Brain microvascular endothelial cell (primary cell): Measurements from ENCODE around the gene RNASE2.

ENCODE experiments used
- DNase-seq: peaks from one replicate; pipeline ENCODE4 v3.0.0-alpha.2; 2020
- H3K27ac ChIP-seq: fragments of 250-450 bp; sonication (Bioruptor Pico); 2 replicates; pipeline ENCODE4 v1.5.1; 2020; ENCODE audit warnings: mild to moderate bottlenecking, moderate library complexity
- H3K27me3 ChIP-seq: fragments of 250-450 bp; sonication (Bioruptor Pico); replicated peaks from 2 replicates; pipeline ENCODE4 v1.5.1; 2020; ENCODE audit warnings: mild to moderate bottlenecking
- H3K36me3 ChIP-seq: fragments of 250-450 bp; sonication (Bioruptor Pico); replicated peaks from 2 replicates; pipeline ENCODE4 v1.5.1; 2020; ENCODE audit warnings: mild to moderate bottlenecking
- H3K4me3 ChIP-seq: 2 replicates; pipeline ENCODE4 v1.5.1; 2011; ENCODE audit warnings: low read depth, mild to moderate bottlenecking, control low read depth, low read length, moderate library complexity
- in situ Hi-C: cut with HindIII; loops from 2 replicates; pipeline ENCODE4 v1.10.0; 2017; ENCODE audit warnings: low sequenced_read_pairs, low pct_ligation_motif_present
- TF ChIP-seq, protein P1 (sequence below): IDR thresholded peaks from 2 replicates; pipeline ENCODE4 v1.5.1; 2011; ENCODE audit warnings: low read depth, mild to moderate bottlenecking, moderate library complexity, low read length, control low read depth, inconsistent platforms; ENCODE audit errors: missing control alignments

Gene RNASE2

DNA sequence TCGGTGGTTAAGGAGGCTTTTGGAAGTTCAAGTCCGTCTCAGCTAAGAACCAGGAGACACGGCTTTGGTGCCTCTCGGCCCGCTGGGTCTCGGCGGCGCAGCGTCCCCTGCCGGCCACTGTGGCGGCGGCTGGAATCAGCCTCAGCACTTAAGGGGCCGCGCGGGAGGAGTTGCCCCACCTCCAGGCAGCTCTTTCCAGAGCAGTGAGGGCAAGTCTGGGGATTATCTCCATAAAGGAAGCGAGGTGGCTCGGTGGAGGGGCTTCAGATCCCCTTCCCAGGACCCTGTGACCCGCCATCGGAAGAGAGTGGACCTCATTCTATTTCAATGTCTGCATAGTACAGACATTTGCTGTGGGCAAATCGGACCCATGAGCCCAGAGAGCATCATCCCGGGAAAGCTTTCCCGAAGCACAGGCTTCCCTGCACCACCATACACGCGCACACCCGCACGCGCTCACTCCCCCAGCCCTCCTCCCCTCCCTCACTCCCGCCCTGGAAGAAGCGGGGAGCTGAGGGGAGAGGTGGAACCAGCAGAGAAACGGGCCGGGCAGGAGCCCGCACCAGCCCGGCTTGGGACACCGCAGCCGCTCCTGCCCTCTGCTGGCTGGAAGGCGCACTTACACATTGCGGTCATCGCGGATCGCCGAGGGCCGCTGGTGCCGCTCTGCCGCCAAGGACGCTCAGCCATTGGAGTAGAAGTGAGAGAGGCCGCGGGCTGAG lies 15.9 kb downstream of the RNASE2 start:
- in situ Hi-C loops: no loop called here
- no peaks in the 10 kb centered on the region for H3K27me3 ChIP-seq
- DNase-seq: peak; percentile 70
- TF ChIP-seq, protein P1, sequence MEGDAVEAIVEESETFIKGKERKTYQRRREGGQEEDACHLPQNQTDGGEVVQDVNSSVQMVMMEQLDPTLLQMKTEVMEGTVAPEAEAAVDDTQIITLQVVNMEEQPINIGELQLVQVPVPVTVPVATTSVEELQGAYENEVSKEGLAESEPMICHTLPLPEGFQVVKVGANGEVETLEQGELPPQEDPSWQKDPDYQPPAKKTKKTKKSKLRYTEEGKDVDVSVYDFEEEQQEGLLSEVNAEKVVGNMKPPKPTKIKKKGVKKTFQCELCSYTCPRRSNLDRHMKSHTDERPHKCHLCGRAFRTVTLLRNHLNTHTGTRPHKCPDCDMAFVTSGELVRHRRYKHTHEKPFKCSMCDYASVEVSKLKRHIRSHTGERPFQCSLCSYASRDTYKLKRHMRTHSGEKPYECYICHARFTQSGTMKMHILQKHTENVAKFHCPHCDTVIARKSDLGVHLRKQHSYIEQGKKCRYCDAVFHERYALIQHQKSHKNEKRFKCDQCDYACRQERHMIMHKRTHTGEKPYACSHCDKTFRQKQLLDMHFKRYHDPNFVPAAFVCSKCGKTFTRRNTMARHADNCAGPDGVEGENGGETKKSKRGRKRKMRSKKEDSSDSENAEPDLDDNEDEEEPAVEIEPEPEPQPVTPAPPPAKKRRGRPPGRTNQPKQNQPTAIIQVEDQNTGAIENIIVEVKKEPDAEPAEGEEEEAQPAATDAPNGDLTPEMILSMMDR: peak; percentile 99
- no peak overlapping the region for H3K27ac ChIP-seq
- H3K4me3 ChIP-seq: peak overlapping the region; percentile 68
- no peaks in the 10 kb centered on the region for H3K36me3 ChIP-seq

DNA sequence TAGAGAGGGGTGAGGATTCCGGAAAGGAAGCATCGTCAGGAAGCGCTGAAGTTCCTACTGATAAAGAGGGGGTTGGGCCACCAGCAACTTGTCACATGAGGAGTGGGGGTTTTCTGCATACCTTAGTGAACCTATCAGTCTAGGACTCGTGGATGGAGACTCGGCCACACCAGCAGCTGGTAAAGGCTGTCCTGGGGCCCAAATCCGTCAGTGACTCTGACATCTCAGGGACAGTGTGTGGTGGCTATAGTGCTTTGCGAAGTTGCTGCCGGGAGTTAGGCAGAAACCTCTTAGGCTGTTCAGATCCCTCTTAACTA lies 16.4 kb downstream of the RNASE2 start:
- TF ChIP-seq, protein P1: no peak
- Histone ChIP-seq H3K27ac (no peak overlapping the region), H3K36me3 (no peaks in the 10 kb centered on the region), H3K4me3 (peak overlapping the region; percentile 68), H3K27me3 (no peaks in the 10 kb centered on the region)
- in situ Hi-C loops: no loop called here
- DNase-seq: no peak

DNA sequence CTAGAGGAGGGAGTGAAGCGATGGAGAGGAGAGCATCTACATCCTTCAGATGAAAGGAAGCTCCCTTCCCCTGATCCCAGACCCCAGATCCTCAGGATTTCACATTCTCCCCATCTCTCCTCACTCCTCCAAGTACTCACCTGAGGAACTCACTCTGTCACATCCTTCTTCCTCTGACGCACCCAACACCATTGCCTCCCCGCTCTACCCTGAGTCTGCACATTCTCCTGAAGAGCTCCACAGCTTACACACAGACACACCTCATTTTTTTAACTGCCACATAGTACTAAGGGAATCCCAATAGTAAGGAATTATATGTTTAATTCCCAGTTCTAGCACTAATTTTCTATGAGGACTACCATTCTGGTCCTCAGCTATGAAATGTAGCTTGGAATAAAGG lies 18.2 kb downstream of the RNASE2 start:
- no peaks in the 10 kb centered on the region for H3K27me3 ChIP-seq
- no peak overlapping the region for H3K4me3 ChIP-seq
- H3K36me3 ChIP-seq: no peaks in the 10 kb centered on the region
- H3K27ac ChIP-seq: no peak overlapping the region
- in situ Hi-C loops: no loop called here
- TF ChIP-seq, protein P1: no peak
- no peak for DNase-seq

DNA sequence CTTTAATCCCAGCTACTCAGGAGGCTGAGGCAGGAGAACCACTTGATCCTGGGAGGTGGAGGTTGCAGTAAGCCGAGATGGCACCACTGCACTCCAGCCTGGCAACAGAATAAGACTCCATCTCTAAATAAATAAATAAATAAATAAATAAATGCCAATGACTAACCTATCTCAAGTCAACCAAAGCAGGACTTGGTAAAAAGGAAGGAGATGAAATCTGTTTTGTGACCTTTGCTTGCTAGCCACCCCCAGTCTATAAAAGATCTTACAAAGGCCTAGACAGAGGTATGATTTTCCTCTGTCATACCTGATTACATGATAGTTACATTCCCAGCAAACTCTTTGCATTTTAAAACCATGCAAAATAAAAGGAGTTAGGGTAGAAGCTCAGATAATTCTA lies 21.0 kb downstream of the RNASE2 start:
- Histone ChIP-seq H3K36me3 (no peaks in the 10 kb centered on the region), H3K4me3 (no peak overlapping the region), H3K27me3 (no peaks in the 10 kb centered on the region), H3K27ac (no peak overlapping the region)
- no peak for DNase-seq
- in situ Hi-C loops: no loop called here
- TF ChIP-seq, protein P1: no peak

DNA sequence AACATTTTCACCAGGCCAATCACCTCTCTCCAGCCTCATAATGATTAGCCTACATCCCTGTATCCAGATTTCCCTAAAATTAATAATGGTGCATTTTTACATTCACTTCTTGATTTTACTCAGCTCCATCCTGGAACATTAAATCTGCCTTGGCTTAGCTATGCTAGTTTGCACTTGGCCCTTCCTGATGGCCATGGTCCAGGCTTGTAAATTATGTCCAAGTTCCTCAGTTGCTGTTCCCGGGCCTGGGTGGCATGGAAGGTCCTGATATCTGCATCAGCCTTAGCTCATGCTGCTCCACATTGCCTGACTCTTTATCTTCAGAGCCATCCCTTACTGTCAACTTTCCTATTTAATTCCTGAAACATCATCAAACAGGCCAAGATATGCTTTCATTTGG lies 23.4 kb downstream of the RNASE2 start:
- DNase-seq: no peak
- H3K27me3 ChIP-seq: no peaks in the 10 kb centered on the region
- in situ Hi-C loops: no loop called here
- no peak overlapping the region for H3K27ac ChIP-seq
- no peak overlapping the region for H3K4me3 ChIP-seq
- TF ChIP-seq, protein P1: no peak
- H3K36me3 ChIP-seq: no peaks in the 10 kb centered on the region

DNA sequence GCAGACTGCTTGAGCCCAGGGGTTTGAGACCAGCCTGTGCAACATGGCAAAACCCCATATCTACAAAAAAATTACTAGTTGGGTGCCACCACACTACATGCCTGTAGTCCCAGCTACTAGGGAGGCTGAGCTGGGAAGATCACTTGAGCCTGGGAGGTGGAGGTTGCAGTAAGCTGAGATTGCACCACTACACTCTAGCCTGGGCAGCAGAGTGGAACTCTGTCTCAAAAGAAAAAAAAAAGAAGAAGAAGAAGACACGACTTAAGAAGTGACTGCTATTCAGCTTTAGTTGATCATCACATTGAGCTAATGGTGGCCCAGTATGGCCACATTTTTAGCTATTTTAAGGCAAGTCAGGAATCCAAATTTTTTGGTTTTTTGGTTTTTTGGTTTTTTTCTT lies 25.6 kb downstream of the RNASE2 start:
- TF ChIP-seq, protein P1: no peak
- no peak overlapping the region for H3K27ac ChIP-seq
- in situ Hi-C loops: no loop called here
- H3K4me3 ChIP-seq: no peak overlapping the region
- no peak for DNase-seq
- H3K36me3 ChIP-seq: no peaks in the 10 kb centered on the region
- no peaks in the 10 kb centered on the region for H3K27me3 ChIP-seq
